Activated CD8-positive, alpha-beta memory T cell treated with anti-CD3 and anti-CD28 coated beads, Interleukin-2, amount 10 ng/mL, durations not matched to agents 7 days and 5 days (primary cell): Measurements from ENCODE around the gene NPEPL1. TPM values are rescaled to one million over a fixed set of nuclear protein-coding genes. Genes with fewer than 3 reads are reported as not detected.

Source experiments
- ATAC-seq: fragments of 150-1000 bp; cut with Tn5 transposase; one replicate; pipeline ENCODE4 v1.10.0; 2021; ENCODE audit warnings: moderate library complexity
- CTCF ChIA-PET: fragments of 350-600 bp; sonication (Branson Sonifier 250); formaldehyde crosslinking; loops from one replicate; lab custom pipeline; 2021; ENCODE audit warnings: antibody characterized with exemption; lab: Charles Lee
- DNase-seq: peaks from one replicate; pipeline ENCODE4 v3.0.0-alpha.2; 2020
- H3K27ac Mint-ChIP-seq: one replicate; pipeline ENCODE4 v1.8.0; 2021; ENCODE audit warnings: mild to moderate bottlenecking, mixed read lengths
- H3K27me3 Mint-ChIP-seq: one replicate; pipeline ENCODE4 v1.8.0; 2021; ENCODE audit warnings: mixed read lengths
- H3K36me3 Mint-ChIP-seq: one replicate; pipeline ENCODE4 v1.8.0; 2021; ENCODE audit warnings: mild to moderate bottlenecking, mixed read lengths
- H3K4me1 Mint-ChIP-seq: one replicate; pipeline ENCODE4 v1.8.0; 2021; ENCODE audit warnings: mixed read lengths
- H3K4me3 Mint-ChIP-seq: one replicate; pipeline ENCODE4 v1.8.0; 2021; ENCODE audit warnings: mild to moderate bottlenecking, moderate library complexity, mixed read lengths
- H3K9me3 Mint-ChIP-seq: one replicate; pipeline ENCODE4 v1.8.0; 2022; ENCODE audit warnings: low read depth, mixed read lengths
- total RNA-seq, 2 experiments: library from RNA; stranded (reverse); gene quantifications; one replicate each; pipeline ENCODE4 v1.2.3, GENCODE V29; 2021

NPEPL1 gene
- total RNA-seq, 2 experiments from 2014 or later, result 19.3 to 30.4 TPM

- Mint-ChIP-seq H3K27me3 (no peaks in the 10 kb centered on the region), H3K27ac (peak overlapping the region; percentile 98), H3K36me3 (peaks cover 23% of the 10 kb centered on the region), H3K4me1 (peaks cover 25% of the 10 kb centered on the region), H3K9me3 (no peaks in the 10 kb centered on the region), H3K4me3 (peak overlapping the region; percentile 99)
- CTCF ChIA-PET, result interaction anchor here (0.6 to 5.1 kb wide), 34 partner anchors 8 to 1032 kb away, joined by 3 to 41 read pairs (median 4); partner anchors contain the start of genes ATP5F1E, GNAS, GNAS-AS1 and NELFCD
- no peak for ATAC-seq
- DNase-seq, result no peak
Measured at GRCh38 chr20:58651559-58651945, 41.0 kb upstream of the NPEPL1 start.

GRCh38 chr20:58651946-58652605 is 40.5 kb upstream of the NPEPL1 start:
- ATAC-seq (peak; percentile 58), DNase-seq (peak; percentile 83)
- H3K36me3 Mint-ChIP-seq, result peaks cover 27% of the 10 kb centered on the region
- H3K9me3 Mint-ChIP-seq, result no peaks in the 10 kb centered on the region
- H3K27ac Mint-ChIP-seq, result peak overlapping the region; percentile 98
- peak overlapping the region; percentile 99 for H3K4me3 Mint-ChIP-seq
- CTCF ChIA-PET, result interaction anchor here (0.6 to 5.1 kb wide), 22 partner anchors 7 to 997 kb away, joined by 3 to 41 read pairs (median 4); partner anchors contain the start of genes ATP5F1E, GNAS, GNAS-AS1 and NPEPL1
- H3K4me1 Mint-ChIP-seq, result peaks cover 30% of the 10 kb centered on the region
- no peaks in the 10 kb centered on the region for H3K27me3 Mint-ChIP-seq

GRCh38 chr20:58652606-58653294 is 39.9 kb upstream of the NPEPL1 start:
- DNase-seq (peak; percentile 42), ATAC-seq (peak; percentile 4)
- H3K27me3 Mint-ChIP-seq, result no peaks in the 10 kb centered on the region
- H3K36me3 Mint-ChIP-seq, result peaks cover 32% of the 10 kb centered on the region
- CTCF ChIA-PET, result interaction anchor here (0.6 to 5.1 kb wide), 14 partner anchors 9 to 998 kb away, joined by 3 to 41 read pairs (median 6); partner anchors contain the start of genes GNAS, GNAS-AS1, NPEPL1 and VAPB
- peak overlapping the region; percentile 98 for H3K27ac Mint-ChIP-seq
- peak overlapping the region; percentile 99 for H3K4me3 Mint-ChIP-seq
- no peaks in the 10 kb centered on the region for H3K9me3 Mint-ChIP-seq
- peaks cover 37% of the 10 kb centered on the region for H3K4me1 Mint-ChIP-seq

GRCh38 chr20:58654337-58654736 is 38.3 kb upstream of the NPEPL1 start:
- H3K4me3 Mint-ChIP-seq, result peak overlapping the region; percentile 39
- no peaks in the 10 kb centered on the region for H3K9me3 Mint-ChIP-seq
- H3K27ac Mint-ChIP-seq, result peak overlapping the region; percentile 43
- peaks cover 50% of the 10 kb centered on the region for H3K4me1 Mint-ChIP-seq
- DNase-seq, result no peak
- no peaks in the 10 kb centered on the region for H3K27me3 Mint-ChIP-seq
- CTCF ChIA-PET, result no interaction called here
- no peak for ATAC-seq
- H3K36me3 Mint-ChIP-seq, result peaks cover 37% of the 10 kb centered on the region

- Mint-ChIP-seq H3K4me3 (peak overlapping the region; percentile 50), H3K9me3 (no peaks in the 10 kb centered on the region), H3K36me3 (peaks cover 45% of the 10 kb centered on the region), H3K4me1 (peaks cover 60% of the 10 kb centered on the region), H3K27ac (peak overlapping the region; percentile 60), H3K27me3 (no peaks in the 10 kb centered on the region)
- ATAC-seq, result no peak
- CTCF ChIA-PET, result interaction anchor here (0.9 to 1.7 kb wide), 3 partner anchors 7 to 17 kb away, joined by 3 to 5 read pairs (median 4); no protein-coding TSS in a partner anchor
- no peak for DNase-seq
Measured at GRCh38 chr20:58655328-58656107, 37.1 kb upstream of the NPEPL1 start.

GRCh38 chr20:58656831-58657230 is 35.8 kb upstream of the NPEPL1 start:
- H3K9me3 Mint-ChIP-seq, result no peaks in the 10 kb centered on the region
- peak overlapping the region; percentile 60 for H3K27ac Mint-ChIP-seq
- peak overlapping the region; percentile 50 for H3K4me3 Mint-ChIP-seq
- CTCF ChIA-PET, result interaction anchor here (0.9 to 1.7 kb wide), 3 partner anchors 9 to 16 kb away, joined by 3 to 5 read pairs (median 4); no protein-coding TSS in a partner anchor
- ATAC-seq (no peak), DNase-seq (no peak)
- peaks cover 72% of the 10 kb centered on the region for H3K4me1 Mint-ChIP-seq
- H3K27me3 Mint-ChIP-seq, result no peaks in the 10 kb centered on the region
- H3K36me3 Mint-ChIP-seq, result peaks cover 46% of the 10 kb centered on the region

- ATAC-seq, result no peak
- peak overlapping the region; percentile 50 for H3K4me3 Mint-ChIP-seq
- no peaks in the 10 kb centered on the region for H3K27me3 Mint-ChIP-seq
Measured at GRCh38 chr20:58657262-58657661, 35.3 kb upstream of the NPEPL1 start.

GRCh38 chr20:58657986-58658385 is 34.6 kb upstream of the NPEPL1 start:
- H3K4me1 Mint-ChIP-seq, result peaks cover 78% of the 10 kb centered on the region
- H3K36me3 Mint-ChIP-seq, result peaks cover 49% of the 10 kb centered on the region
- H3K9me3 Mint-ChIP-seq, result no peaks in the 10 kb centered on the region
- no peaks in the 10 kb centered on the region for H3K27me3 Mint-ChIP-seq
- no peak overlapping the region for H3K4me3 Mint-ChIP-seq
- H3K27ac Mint-ChIP-seq, result peak overlapping the region; percentile 52
- ATAC-seq (no peak), DNase-seq (no peak)
- CTCF ChIA-PET, result interaction anchor here (1.2 to 2.0 kb wide), 4 partner anchors 33 to 1036 kb away, joined by 3 to 8 read pairs (median 4); no protein-coding TSS in a partner anchor

More at GRCh38 chr20:58657262-58657661, 35.3 kb upstream of the NPEPL1 start:
- Mint-ChIP-seq H3K27ac (peak overlapping the region; percentile 60), H3K36me3 (peaks cover 49% of the 10 kb centered on the region), H3K4me1 (peaks cover 76% of the 10 kb centered on the region), H3K9me3 (no peaks in the 10 kb centered on the region)
- no peak for DNase-seq
- CTCF ChIA-PET, result interaction anchor here (1.7 to 2.0 kb wide), 2 partner anchors 10 to 1029 kb away, joined by 4 to 5 read pairs; no protein-coding TSS in a partner anchor

GRCh38 chr20:58658760-58659159 is 33.8 kb upstream of the NPEPL1 start:
- CTCF ChIA-PET, result interaction anchor here (0.9 to 2.0 kb wide), 7 partner anchors 8 to 1036 kb away, joined by 3 to 20 read pairs (median 4); partner anchors contain the start of genes ATP5F1E and STX16
- Mint-ChIP-seq H3K27me3 (no peaks in the 10 kb centered on the region), H3K4me3 (peak overlapping the region; percentile 56), H3K27ac (peak overlapping the region; percentile 77), H3K4me1 (peaks cover 80% of the 10 kb centered on the region), H3K9me3 (no peaks in the 10 kb centered on the region), H3K36me3 (peaks cover 50% of the 10 kb centered on the region)
- DNase-seq (no peak), ATAC-seq (no peak)

GRCh38 chr20:58659841-58660240 is 32.8 kb upstream of the NPEPL1 start:
- H3K4me1 Mint-ChIP-seq, result peaks cover 81% of the 10 kb centered on the region

GRCh38 chr20:58660855-58661597 is 31.6 kb upstream of the NPEPL1 start:
- Mint-ChIP-seq H3K27me3 (no peaks in the 10 kb centered on the region), H3K4me1 (peaks cover 75% of the 10 kb centered on the region), H3K9me3 (no peaks in the 10 kb centered on the region), H3K36me3 (peaks cover 50% of the 10 kb centered on the region), H3K27ac (peak overlapping the region; percentile 92), H3K4me3 (peak overlapping the region; percentile 28)
- ATAC-seq (peak; percentile 45), DNase-seq (peak; percentile 55)
- CTCF ChIA-PET, result interaction anchor here (0.7 to 2.5 kb wide), 4 partner anchors 10 to 692 kb away, joined by 3 to 19 read pairs (median 4); partner anchors contain the start of gene STX16

More at GRCh38 chr20:58659841-58660240, 32.8 kb upstream of the NPEPL1 start:
- CTCF ChIA-PET, result interaction anchor here (0.6 to 1.9 kb wide), 5 partner anchors 9 to 192 kb away, joined by 3 to 20 read pairs (median 4); partner anchors contain the start of genes GNAS and STX16
- H3K4me3 Mint-ChIP-seq, result peak overlapping the region; percentile 68
- H3K27me3 Mint-ChIP-seq, result no peaks in the 10 kb centered on the region
- peak overlapping the region; percentile 87 for H3K27ac Mint-ChIP-seq
- H3K36me3 Mint-ChIP-seq, result peaks cover 54% of the 10 kb centered on the region
- no peak for DNase-seq
- H3K9me3 Mint-ChIP-seq, result no peaks in the 10 kb centered on the region
- peak; percentile 62 for ATAC-seq
